Endothelial cell of umbilical vein (primary cell): Measurements from ENCODE around the gene HOPX. TPM values are rescaled to one million over a fixed set of nuclear protein-coding genes. Genes with fewer than 3 reads are reported as not detected.
"Not testable (repeated sequence)": the region's sequence is repeated elsewhere in the genome, so short reads cannot be mapped to it uniquely, and the experiment has no call there.

Experiments
- BruUV-seq: library from RNA; stranded (reverse); fragments of 400-500 nt; replicated peaks from 2 replicates; lab custom pipeline; 2021; lab: Mats Ljungman, UMichigan
- CTCF ChIA-PET: fragments of 300-600, 350-600 bp; sonication (Branson Sonifier 250); formaldehyde crosslinking; loops from one replicate; lab custom pipeline; 2021; ENCODE audit warnings: antibody characterized with exemption, inconsistent platforms; lab: Charles Lee
- POLR2A ChIA-PET: fragments of 300-600, 350-600 bp; sonication (Branson Sonifier 250); formaldehyde crosslinking; loops from one replicate; lab custom pipeline; 2021; ENCODE audit warnings: antibody characterized with exemption, inconsistent platforms; lab: Charles Lee
- DNase-seq: peaks from one replicate; pipeline ENCODE4 v3.0.0-alpha.2; 2011; ENCODE audit warnings: low read depth, low spot score
- FAIRE-seq: peaks from 2 replicates; lab custom pipeline; 2011; peaks lifted over from hg19 to GRCh38; lab: Jason Lieb, UNC
- H2AFZ ChIP-seq: 2 replicates; pipeline ENCODE4 v1.6.0; 2012; ENCODE audit warnings: low read depth, low read length, control low read depth, inconsistent platforms
- H3K27ac ChIP-seq: 2 replicates; pipeline ENCODE4 v1.5.1; 2011; ENCODE audit warnings: low read depth, mild to moderate bottlenecking, control low read depth, low read length, moderate library complexity; ENCODE audit not compliant: insufficient read depth
- H3K27me3 ChIP-seq, 2 experiments: 2 replicates each; pipeline versions ENCODE4 v1.6.0 to v1.6.1; 2011; ENCODE audit warnings: low read length in 2 of 2, mixed read lengths in 1 of 2; ENCODE audit not compliant: control insufficient read depth in 2 of 2, insufficient read depth in 2 of 2
- H3K36me3 ChIP-seq, 2 experiments: 2 replicates in 1 of 2; 3 replicates in 1 of 2; pipeline ENCODE4 v1.5.1; 2011; ENCODE audit warnings: low read length in 2 of 2, mild to moderate bottlenecking in 1 of 2, moderate library complexity in 1 of 2; ENCODE audit not compliant: control insufficient read depth in 2 of 2, insufficient read depth in 2 of 2; ENCODE audit errors: extremely low read depth in 1 of 2
- H3K4me1 ChIP-seq: 3 replicates; pipeline ENCODE4 v1.5.1; 2011; ENCODE audit warnings: mild to moderate bottlenecking, low read length; ENCODE audit not compliant: control insufficient read depth, insufficient read depth; ENCODE audit errors: extremely low read depth
- H3K4me2 ChIP-seq: 2 replicates; pipeline ENCODE4 v1.6.1; 2011; ENCODE audit warnings: low read length, control low read depth, mixed read lengths; ENCODE audit not compliant: insufficient read depth
- H3K4me3 ChIP-seq, 3 experiments: fragments of 200-600 bp in 1 of 3; sonication (generic), shearing (Covaris generic) in 1 of 3; replicated peaks in 1 of 3; 2 replicates each; pipeline ENCODE4 v1.5.1; 2011 to 2016; ENCODE audit warnings: control low read depth in 3 of 3, low read length in 3 of 3, mild to moderate bottlenecking in 2 of 3, inconsistent platforms in 1 of 3, low read depth in 1 of 3, moderate library complexity in 1 of 3; ENCODE audit not compliant: insufficient read depth in 1 of 3
- H3K79me2 ChIP-seq: 2 replicates; pipeline ENCODE4 v1.6.0; 2012; ENCODE audit warnings: low read length, inconsistent platforms; ENCODE audit not compliant: control insufficient read depth, insufficient read depth
- H3K9ac ChIP-seq: replicated peaks from 2 replicates; pipeline ENCODE3; 2011; ENCODE audit warnings: low read length, control low read depth; ENCODE audit not compliant: insufficient read depth; ENCODE audit errors: extremely low read depth
- H3K9me1 ChIP-seq: replicated peaks from 3 replicates; pipeline ENCODE4 v1.6.0; 2011; ENCODE audit warnings: mild to moderate bottlenecking, low read length; ENCODE audit not compliant: control insufficient read depth, insufficient read depth; ENCODE audit errors: extremely low read depth
- H3K9me3 ChIP-seq: replicated peaks from 2 replicates; pipeline ENCODE4 v1.5.1; 2012; ENCODE audit warnings: low read length, inconsistent platforms; ENCODE audit not compliant: control insufficient read depth, insufficient read depth
- H4K20me1 ChIP-seq: replicated peaks from 2 replicates; pipeline ENCODE3; 2011; ENCODE audit warnings: mild to moderate bottlenecking, low read length; ENCODE audit not compliant: control insufficient read depth, insufficient read depth; ENCODE audit errors: extremely low read depth
- EZH2 ChIP-seq: IDR thresholded peaks from 2 replicates; pipeline ENCODE4 v1.6.1; 2012; ENCODE audit warnings: borderline replicate concordance, low read depth, mild to moderate bottlenecking, moderate library complexity, low read length, inconsistent platforms; ENCODE audit not compliant: severe bottlenecking
- FOS ChIP-seq: IDR thresholded peaks from 2 replicates; pipeline ENCODE4 v1.6.1; 2011; ENCODE audit warnings: mild to moderate bottlenecking, low read length, moderate library complexity, borderline replicate concordance; ENCODE audit not compliant: insufficient read depth
- GATA2 ChIP-seq: IDR thresholded peaks from 2 replicates; pipeline ENCODE4 v1.7.0; 2011; ENCODE audit warnings: low read depth, mild to moderate bottlenecking, moderate library complexity, mixed read lengths, low read length; ENCODE audit not compliant: insufficient read length, insufficient read depth
- JUN ChIP-seq: IDR thresholded peaks from 2 replicates; pipeline ENCODE4 v1.6.1; 2011; ENCODE audit warnings: borderline replicate concordance, low read depth; ENCODE audit not compliant: insufficient read length, insufficient read depth
- MYC ChIP-seq: IDR thresholded peaks from one replicate; pipeline ENCODE4 v1.6.1; 2011; ENCODE audit warnings: mild to moderate bottlenecking, low read depth, low read length
- POLR2A ChIP-seq: IDR thresholded peaks from 2 replicates; pipeline ENCODE4 v1.6.1; 2012; ENCODE audit warnings: low read depth, mild to moderate bottlenecking, control low read depth, low read length
- POLR2AphosphoS5 ChIP-seq: IDR thresholded peaks from 2 replicates; pipeline ENCODE4 v1.6.1; 2012; ENCODE audit warnings: low read depth, mild to moderate bottlenecking, control low read depth, low read length, moderate library complexity; ENCODE audit not compliant: insufficient read depth
- dilution Hi-C: fragments of 300-500 bp; cut with MboI; formaldehyde crosslinking; loops from one replicate; pipeline ENCODE4 v1.15.0; 2019; ENCODE audit warnings: low sequenced_read_pairs; ENCODE audit not compliant: extremely low pct_ligation_motif_present
- intact Hi-C: fragments of 100-400 bp; cut with micrococcal nuclease; formaldehyde crosslinking; loops from one replicate; pipeline ENCODE4 v1.10.0; 2022
- polyA plus RNA-seq, 4 experiments: library from polyadenylated mRNA; depleted of rRNA in 3 of 4; stranded (reverse) in 3 of 4; unstranded in 1 of 4; fragments of >200 nt; gene quantifications; 2 replicates each; pipeline versions ENCODE4 v1.2.1 to v1.2.3, GENCODE V29; 2011 to 2012; ENCODE audit warnings: missing spikeins in 1 of 4
- total RNA-seq: library from RNA; stranded (reverse); gene quantifications from 2 replicates; pipeline ENCODE4 v1.2.3, GENCODE V29; 2021
- TF ChIP-seq, protein P1 (sequence below): IDR thresholded peaks from 2 replicates; pipeline ENCODE4 v1.6.1; 2011; ENCODE audit not compliant: insufficient read depth, insufficient read length
- TF ChIP-seq, protein P2 (sequence below), 2 donors: IDR thresholded peaks; 1 replicate in 1 of 2; 2 replicates in 1 of 2; pipeline ENCODE4 v1.5.1; 2011; ENCODE audit warnings: low read length in 2 of 2, mild to moderate bottlenecking in 2 of 2, moderate library complexity in 2 of 2, control low read depth in 1 of 2, inconsistent platforms in 1 of 2, low read depth in 1 of 2; ENCODE audit not compliant: insufficient read depth in 1 of 2; ENCODE audit errors: extremely low read depth in 1 of 2

Gene HOPX
- total and polyA plus RNA-seq, 2 donors (not counting 3 experiments of a cell fraction or from before 2014, with no cell fraction given): 3.8 to 5.8 TPM

DNA sequence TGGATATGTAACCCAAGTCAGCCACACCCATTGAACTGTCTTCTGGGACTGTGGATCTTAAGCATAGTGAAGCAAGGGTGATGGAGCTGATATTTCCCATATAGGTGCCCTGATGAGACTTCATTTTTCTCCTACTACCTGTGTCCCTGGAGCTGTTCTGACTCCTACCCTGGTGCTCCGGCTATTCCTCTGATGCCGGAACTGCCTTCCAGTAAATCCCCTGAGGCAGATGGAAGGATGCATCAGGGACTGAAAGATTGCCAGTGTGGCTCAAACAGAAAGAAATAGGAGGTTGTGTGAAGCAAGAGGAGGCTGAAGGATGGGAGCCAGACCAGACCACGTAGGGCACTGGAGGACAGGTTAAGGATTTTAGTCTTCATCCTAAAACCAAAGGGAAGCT, 74.7 kb downstream of the HOPX start:
- no TSS peak for BruUV-seq
- DNase-seq (no peak), FAIRE-seq (no peak)
- H2AFZ ChIP-seq: no peak overlapping the region
- intact Hi-C loops (no loop called here), dilution Hi-C loops (no loop called here)
- H3K36me3 ChIP-seq: no peaks in the 10 kb centered on the region
- H3K79me2 ChIP-seq: no peaks in the 10 kb centered on the region
- no peaks in the 10 kb centered on the region for H3K4me1 ChIP-seq
- H4K20me1 ChIP-seq: no peaks in the 10 kb centered on the region
- no peak overlapping the region for H3K27ac ChIP-seq
- ChIA-PET POLR2A (no interaction called here), CTCF (no interaction called here)
- H3K4me3 ChIP-seq: no peak overlapping the region
- H3K4me2 ChIP-seq: no peak overlapping the region
- no peak overlapping the region for H3K9ac ChIP-seq
- peaks cover 18 to 28% of the 10 kb centered on the region in 2 experiments for H3K27me3 ChIP-seq
- H3K9me1 ChIP-seq: no peaks in the 10 kb centered on the region
- TF ChIP-seq, protein P1, sequence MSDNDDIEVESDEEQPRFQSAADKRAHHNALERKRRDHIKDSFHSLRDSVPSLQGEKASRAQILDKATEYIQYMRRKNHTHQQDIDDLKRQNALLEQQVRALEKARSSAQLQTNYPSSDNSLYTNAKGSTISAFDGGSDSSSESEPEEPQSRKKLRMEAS: no peak
- TF ChIP-seq MYC (no peak), FOS (no peak), POLR2A (no peak), JUN (no peak), EZH2 (no peak), GATA2 (no peak), POLR2AphosphoS5 (no peak)
- TF ChIP-seq, protein P2, sequence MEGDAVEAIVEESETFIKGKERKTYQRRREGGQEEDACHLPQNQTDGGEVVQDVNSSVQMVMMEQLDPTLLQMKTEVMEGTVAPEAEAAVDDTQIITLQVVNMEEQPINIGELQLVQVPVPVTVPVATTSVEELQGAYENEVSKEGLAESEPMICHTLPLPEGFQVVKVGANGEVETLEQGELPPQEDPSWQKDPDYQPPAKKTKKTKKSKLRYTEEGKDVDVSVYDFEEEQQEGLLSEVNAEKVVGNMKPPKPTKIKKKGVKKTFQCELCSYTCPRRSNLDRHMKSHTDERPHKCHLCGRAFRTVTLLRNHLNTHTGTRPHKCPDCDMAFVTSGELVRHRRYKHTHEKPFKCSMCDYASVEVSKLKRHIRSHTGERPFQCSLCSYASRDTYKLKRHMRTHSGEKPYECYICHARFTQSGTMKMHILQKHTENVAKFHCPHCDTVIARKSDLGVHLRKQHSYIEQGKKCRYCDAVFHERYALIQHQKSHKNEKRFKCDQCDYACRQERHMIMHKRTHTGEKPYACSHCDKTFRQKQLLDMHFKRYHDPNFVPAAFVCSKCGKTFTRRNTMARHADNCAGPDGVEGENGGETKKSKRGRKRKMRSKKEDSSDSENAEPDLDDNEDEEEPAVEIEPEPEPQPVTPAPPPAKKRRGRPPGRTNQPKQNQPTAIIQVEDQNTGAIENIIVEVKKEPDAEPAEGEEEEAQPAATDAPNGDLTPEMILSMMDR (IDR thresholded peaks at IDR 0.05; ENCODE audit: extremely low read depth in 1 of 2, insufficient read depth in 1 of 2, low read depth in 1 of 2, low read length in 2 of 2): no peak
- H3K9me3 ChIP-seq: no peaks in the 10 kb centered on the region

DNA sequence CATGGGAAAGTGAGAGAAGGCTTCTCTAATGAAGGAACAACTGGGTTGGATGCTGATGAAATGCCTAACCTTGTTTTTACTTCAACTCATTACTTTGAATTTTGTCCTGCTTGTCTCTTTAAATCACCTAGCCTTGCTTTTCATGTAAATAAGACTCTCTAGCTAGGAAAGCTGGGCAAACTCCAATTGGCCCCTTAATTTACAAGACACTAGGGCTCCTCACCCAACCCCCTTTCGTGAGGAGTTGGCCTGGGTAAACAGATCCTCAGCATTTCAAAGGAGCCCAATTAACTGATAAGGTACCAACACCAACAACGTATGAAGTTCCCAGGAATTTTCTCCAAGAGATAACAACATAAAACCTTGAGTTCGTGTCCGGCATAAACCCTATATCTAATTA, 75.6 kb downstream of the HOPX start:
- POLR2A ChIA-PET, H3K79me2 ChIP-seq, H3K27ac ChIP-seq, H3K4me3 ChIP-seq, H3K9ac ChIP-seq, H3K9me3 ChIP-seq, H2AFZ ChIP-seq, intact Hi-C loops, H3K36me3 ChIP-seq, dilution Hi-C loops, H3K9me1 ChIP-seq, BruUV-seq, FAIRE-seq, H4K20me1 ChIP-seq, H3K4me2 ChIP-seq, H3K4me1 ChIP-seq, DNase-seq: not testable (repeated sequence)
- peaks cover 18 to 28% of the 10 kb centered on the region in 2 experiments for H3K27me3 ChIP-seq
- CTCF ChIA-PET: interaction anchor here (1.3 kb wide), 1 partner anchor 30 kb away, joined by 3 read pairs; no protein-coding TSS in a partner anchor
